ENCODE data around the gene CFAP221. TPM values are rescaled to one million over a fixed set of nuclear protein-coding genes. Genes with fewer than 3 reads are reported as not detected.

Gene CFAP221
- total RNA-seq: 1.0 and 1.8 TPM in 2 replicates

- peak; percentile 16 for DNase-seq (ENCODE audit: low read depth)
- no peaks in the 10 kb centered on the region for H3K36me3 ChIP-seq (ENCODE audit: control insufficient read depth, insufficient read depth, low read length)
- no peak for TF ChIP-seq CTCF (IDR thresholded peaks at IDR 0.05; ENCODE audit: insufficient read depth, low read length, poor library complexity, severe bottlenecking)
- peak within 1 kb of the TSS; percentile 55 for H3K4me3 ChIP-seq (ENCODE audit: low read depth, low read length)
- peaks cover 3% of the 10 kb centered on the region for H3K27me3 ChIP-seq (ENCODE audit: control insufficient read depth, insufficient read depth, low read length)
These were observed at the start of gene CFAP221 for GRCh38 chr2:119544075-119544938. Gene CFAP221, plus strand, starts transcription at chr2:119544449. Its CDS starts 1,683 bp downstream, at chr2:119546132.

- TF ChIP-seq CTCF (IDR thresholded peaks at IDR 0.05; ENCODE audit: insufficient read depth, low read length, poor library complexity, severe bottlenecking): peak; percentile 12
- Histone ChIP-seq H3K4me3 (ENCODE audit: low read depth, low read length) (no peak overlapping the region), H3K27me3 (ENCODE audit: control insufficient read depth, insufficient read depth, low read length) (no peaks in the 10 kb centered on the region), H3K36me3 (ENCODE audit: control insufficient read depth, insufficient read depth, low read length) (no peaks in the 10 kb centered on the region)
- no peak for DNase-seq (ENCODE audit: low read depth)
These were observed 48.3 kb upstream of the CFAP221 start for GRCh38 chr2:119495948-119496347.

GRCh38 chr2:119496682-119497081 is 47.6 kb upstream of the CFAP221 start:
- TF ChIP-seq CTCF (IDR thresholded peaks at IDR 0.05; ENCODE audit: insufficient read depth, low read length, poor library complexity, severe bottlenecking): no peak
- no peak for DNase-seq (ENCODE audit: low read depth)

GRCh38 chr2:119508756-119509155 is 35.5 kb upstream of the CFAP221 start:
- H3K36me3 ChIP-seq (ENCODE audit: control insufficient read depth, insufficient read depth, low read length): no peaks in the 10 kb centered on the region
- no peak overlapping the region for H3K4me3 ChIP-seq (ENCODE audit: low read depth, low read length)
- H3K27me3 ChIP-seq (ENCODE audit: control insufficient read depth, insufficient read depth, low read length): no peaks in the 10 kb centered on the region
- DNase-seq (ENCODE audit: low read depth): no peak
- no peak for TF ChIP-seq CTCF (IDR thresholded peaks at IDR 0.05; ENCODE audit: insufficient read depth, low read length, poor library complexity, severe bottlenecking)

More at GRCh38 chr2:119496682-119497081, 47.6 kb upstream of the CFAP221 start:
- H3K4me3 ChIP-seq (ENCODE audit: low read depth, low read length): no peak overlapping the region
- H3K36me3 ChIP-seq (ENCODE audit: control insufficient read depth, insufficient read depth, low read length): no peaks in the 10 kb centered on the region
- no peaks in the 10 kb centered on the region for H3K27me3 ChIP-seq (ENCODE audit: control insufficient read depth, insufficient read depth, low read length)

GRCh38 chr2:119511989-119512388 is 32.3 kb upstream of the CFAP221 start:
- H3K27me3 ChIP-seq (ENCODE audit: control insufficient read depth, insufficient read depth, low read length): no peaks in the 10 kb centered on the region
- no peak for TF ChIP-seq CTCF (IDR thresholded peaks at IDR 0.05; ENCODE audit: insufficient read depth, low read length, poor library complexity, severe bottlenecking)
- H3K4me3 ChIP-seq (ENCODE audit: low read depth, low read length): no peak overlapping the region
- H3K36me3 ChIP-seq (ENCODE audit: control insufficient read depth, insufficient read depth, low read length): no peaks in the 10 kb centered on the region
- no peak for DNase-seq (ENCODE audit: low read depth)

Measured in kidney epithelial cell (primary cell).